Inflammatory macrophage (primary cell): ENCODE data around the gene CCR4.
"Not testable (repeated sequence)": the region's sequence is repeated elsewhere in the genome, so short reads cannot be mapped to it uniquely, and the experiment has no call there.

ENCODE experiments used
- DNase-seq, 2 donors: peaks; one replicate each; pipeline ENCODE4 v3.0.0-alpha.2; 2020 to 2022

Gene CCR4

DNA sequence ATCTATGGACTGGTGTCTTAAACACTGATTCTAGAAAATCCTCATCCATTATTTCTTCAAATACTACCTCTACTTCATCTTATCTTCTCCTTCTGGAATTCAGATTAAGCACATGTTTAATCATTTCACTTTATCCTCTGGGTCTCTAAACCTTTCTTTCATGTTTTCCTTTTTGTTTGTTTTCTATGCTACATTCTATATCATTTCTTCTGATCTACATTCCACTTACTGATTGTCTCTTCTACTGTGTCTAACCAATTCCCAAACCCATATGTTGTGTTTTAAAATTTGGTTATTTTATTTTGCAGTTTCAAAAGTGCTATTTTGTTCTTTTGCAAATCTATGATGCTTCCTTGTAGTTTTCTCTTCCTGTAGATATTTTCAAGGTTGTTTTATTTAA lies 31.7 kb downstream of the CCR4 start:
- no peak for DNase-seq

DNA sequence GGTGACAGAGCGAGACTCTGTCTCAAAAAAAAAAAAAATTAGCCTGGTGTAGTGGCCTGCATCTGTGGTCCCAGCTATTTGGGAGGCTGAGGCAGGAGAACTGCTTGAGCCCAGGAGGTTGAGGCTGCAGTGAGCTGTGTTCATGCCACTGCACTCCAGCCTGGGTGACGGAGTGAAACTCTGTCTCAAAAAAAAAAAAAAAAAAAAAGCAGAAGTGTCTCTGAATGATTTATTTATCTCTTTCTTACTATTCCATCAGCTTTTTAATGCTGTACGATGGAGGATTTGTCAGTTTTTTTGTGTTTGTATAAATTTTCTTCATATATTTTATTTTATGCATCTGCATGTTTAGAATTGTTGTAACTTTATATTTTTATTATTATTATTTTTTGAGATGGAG lies 33.5 kb downstream of the CCR4 start:
- not testable (repeated sequence) for DNase-seq

DNA sequence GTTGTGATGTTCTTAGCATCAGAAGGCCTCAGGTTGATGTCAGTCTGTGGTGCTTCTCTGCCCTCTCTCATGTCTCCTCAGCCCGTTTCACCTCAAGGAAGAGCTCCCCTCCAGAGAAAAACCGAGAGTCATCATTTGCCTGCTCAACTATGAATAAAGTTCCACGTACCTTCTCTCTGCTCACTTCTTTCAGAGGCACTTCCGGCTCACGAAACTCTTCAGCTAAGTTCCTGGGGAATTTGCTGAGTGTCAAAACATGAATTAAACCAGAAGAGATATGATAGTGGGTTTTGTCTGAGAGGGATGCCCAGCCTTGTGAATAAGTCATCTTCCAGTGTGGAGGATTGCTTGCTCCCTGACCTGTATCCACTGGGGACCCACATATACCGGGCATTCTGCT lies 37.7 kb downstream of the CCR4 start:
- DNase-seq: no peak

DNA sequence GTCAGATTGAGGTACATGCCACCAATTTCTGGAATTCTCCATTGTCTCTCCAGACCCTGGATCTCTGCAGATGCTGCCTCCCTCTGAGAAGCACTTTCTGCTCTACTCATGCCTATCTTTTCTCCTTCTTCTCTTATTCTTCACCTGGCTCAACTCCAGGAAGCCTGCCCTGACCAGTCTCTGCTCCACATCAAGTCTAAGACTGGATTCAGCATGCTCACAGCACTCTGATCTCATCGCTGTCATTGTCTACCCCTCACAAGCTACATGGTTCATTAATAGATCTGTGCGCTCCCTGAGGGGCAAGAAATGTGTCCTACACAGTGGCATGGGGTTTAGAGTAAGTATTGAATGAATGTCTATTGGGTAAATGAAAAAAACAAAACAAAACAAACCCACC lies 38.7 kb downstream of the CCR4 start:
- DNase-seq: no peak

DNA sequence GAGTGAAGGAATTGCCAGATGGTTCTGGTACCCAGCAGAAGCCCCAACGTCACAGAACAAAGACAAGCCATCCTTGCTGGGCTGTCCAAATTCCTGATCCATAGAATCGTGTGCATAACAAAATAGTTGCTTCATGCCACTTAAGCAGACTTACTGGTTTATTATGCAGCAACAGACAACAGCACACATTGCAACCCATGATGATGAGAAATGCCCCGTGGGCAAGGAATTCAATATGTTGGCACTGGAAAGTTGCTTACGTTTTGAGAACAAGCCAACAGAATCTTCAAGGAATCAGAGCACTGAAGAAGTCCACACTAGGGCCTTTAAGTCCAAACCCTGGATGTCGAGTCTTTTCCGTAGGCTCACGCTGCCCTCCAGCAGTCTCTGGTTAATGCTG lies 40.3 kb downstream of the CCR4 start:
- DNase-seq: no peak

DNA sequence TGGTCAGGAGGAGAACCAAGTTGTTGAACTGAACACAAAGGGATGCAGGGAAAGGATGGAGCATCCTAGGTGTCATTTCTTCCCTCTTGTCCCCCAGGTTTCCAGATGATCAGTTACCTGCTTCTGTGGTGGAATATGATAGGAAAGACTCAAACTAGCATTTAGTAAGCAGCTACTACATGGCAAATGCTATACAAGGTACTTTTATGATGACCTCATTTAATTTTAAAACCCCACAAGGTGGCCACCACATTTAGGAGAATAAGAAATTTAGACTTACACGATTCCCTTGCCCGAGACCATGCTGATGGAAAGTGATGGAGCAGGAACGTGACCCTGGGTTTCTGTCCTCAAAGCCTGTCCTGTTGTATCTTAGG lies 40.9 kb downstream of the CCR4 start:
- no peak for DNase-seq

DNA sequence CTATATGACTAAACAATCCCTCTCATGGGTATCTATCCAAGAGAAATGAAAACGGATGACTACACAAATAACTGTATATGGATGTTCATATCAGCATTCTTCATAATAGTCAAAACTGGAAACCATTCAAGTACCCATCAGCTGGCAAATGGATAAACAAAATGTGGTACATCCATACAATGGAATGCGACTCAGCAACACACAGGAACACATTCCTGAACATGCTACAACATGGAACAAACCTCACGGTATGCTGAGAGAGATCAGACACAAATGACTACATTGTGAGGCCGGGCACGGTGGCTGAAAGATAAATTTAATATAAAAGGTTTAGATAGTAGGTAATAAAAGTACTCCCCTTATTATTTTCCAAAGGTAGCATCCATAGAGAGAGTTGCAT lies 42.6 kb downstream of the CCR4 start:
- no peak for DNase-seq

DNA sequence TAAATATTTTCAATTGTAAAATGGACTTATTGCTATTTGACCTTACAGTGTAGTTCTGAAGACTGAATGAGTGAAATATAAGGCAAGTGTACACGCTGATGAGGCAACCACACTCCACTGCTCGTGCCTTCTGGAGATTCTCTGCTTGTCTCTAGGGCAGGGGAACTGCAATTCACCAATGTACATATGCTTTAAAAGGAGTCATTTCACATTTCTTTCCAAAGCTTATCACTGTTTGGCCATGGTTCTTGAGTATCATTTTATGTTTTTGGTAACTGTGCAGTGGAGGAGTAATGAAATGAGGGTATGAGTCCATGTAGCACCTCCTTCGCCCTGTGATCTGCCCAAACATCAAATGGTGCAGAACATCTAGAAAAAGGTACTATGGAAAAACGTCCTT lies 43.7 kb downstream of the CCR4 start:
- DNase-seq: no peak

DNA sequence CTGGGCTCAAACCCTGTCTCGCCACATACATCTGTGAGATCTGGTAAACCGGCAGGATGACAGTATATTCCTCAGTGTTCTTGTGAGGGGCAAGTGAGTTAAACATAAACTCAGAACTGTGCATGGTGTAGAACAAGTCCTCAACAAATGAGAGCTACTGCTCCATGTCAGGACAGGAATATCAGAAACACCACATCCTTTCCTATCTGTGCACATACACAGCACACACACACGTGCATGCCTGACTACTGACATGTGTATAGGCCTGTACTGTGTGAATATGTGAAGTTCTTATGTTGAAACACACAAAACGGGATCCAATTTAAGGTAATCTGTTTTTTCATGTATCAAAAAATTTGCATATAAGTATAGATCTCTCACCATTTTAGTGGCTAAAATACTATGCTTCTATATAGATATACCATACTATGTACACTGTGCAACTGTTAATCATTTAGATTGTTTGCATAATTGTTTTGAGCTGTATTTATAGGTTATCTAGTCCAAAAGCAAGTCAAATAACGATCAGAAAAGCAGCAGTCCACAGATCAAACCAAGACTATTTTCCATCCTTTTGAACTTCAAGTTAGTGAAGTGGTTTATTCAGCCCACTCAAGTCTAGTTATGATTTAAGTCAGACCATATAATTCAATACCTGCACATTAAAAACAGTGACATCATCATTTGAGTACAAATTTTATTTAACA lies 44.8 kb downstream of the CCR4 start:
- no peak for DNase-seq

DNA sequence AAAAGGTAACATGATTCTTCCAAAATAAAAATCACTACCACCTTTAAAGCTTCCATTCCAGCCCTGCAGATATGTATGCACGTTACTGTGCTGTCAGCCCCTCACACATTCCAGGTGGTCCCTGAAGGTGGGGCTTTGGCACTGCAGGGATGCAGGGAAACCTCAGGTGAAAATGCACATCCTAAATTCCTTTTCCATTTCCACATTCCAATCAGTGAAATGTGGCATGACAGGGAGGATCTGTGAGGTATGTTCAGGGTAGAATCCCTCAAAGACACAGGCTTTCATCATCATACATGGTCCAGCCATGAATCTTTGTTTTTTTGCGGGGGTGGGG lies 45.3 kb downstream of the CCR4 start:
- no peak for DNase-seq

DNA sequence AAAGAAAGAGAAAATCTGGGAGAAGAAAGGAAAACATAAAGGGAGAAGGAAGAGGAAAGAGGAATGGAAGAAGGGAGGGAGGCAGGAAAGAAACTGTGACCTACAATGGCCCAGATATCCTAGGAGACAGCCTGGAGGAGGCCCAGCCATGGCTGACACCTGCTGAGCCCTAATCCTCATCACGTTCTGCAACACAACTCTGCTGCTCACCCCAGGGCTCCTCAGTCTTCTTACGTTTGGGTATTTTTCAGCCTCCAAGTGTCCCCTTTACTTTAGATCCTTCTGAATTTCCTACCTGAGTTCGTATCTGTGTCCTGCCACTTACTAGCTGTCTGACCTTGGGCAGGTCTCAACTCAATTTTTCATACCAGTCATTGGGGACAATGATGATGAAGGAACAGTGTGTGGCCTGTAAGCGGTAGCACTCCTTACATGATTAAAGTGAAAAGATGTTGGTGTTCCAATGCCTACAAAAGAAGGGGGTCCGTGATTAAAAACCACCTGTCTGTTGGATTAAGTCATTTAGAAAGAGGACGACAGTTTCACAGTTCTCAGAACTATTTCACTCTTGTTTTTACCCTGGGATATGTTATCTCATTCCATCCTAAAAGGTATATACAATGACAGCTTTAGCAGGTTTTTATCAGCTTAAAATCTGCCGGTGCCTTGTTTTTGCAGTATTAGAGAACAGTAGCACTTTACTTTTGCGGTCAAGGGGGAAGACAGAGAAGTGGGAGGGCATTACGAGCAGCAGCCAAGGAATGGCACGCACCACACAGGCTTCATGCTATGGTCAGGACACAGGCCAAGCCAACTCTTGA lies 47.4 kb downstream of the CCR4 start:
- DNase-seq: no peak

DNA sequence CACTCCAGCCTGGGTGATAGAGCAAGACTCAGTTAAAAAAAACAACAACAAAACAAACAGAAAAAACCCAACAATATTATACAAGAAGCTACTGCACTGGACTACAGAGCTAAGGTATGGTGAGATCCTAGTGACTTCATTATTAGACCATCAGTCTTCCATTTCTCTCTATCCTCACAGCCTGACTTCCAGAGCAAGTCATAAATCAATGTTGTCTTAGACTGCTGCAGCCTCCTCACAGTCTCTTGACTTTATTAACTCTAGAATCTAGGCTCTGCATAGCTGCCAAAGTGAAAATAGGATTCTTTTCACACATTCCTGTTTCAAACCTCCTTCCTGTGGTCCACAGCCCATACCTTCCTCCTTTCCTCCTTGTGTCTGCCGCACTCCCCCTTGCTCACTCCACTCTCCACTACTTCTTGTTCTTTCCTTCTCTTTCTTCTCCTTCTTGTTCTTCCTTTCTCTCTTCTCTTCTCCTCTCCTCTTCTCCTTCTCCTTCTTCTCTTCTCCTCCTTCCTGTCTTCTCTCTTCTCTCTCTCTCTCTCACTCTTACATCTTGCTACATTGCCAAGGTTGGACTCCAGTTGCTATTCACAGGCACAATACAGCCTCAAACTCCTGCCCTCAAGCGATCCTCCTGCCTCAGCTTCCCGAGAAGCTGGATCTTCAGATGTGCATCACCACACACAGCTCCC lies 49.4 kb downstream of the CCR4 start:
- no peak for DNase-seq

DNA sequence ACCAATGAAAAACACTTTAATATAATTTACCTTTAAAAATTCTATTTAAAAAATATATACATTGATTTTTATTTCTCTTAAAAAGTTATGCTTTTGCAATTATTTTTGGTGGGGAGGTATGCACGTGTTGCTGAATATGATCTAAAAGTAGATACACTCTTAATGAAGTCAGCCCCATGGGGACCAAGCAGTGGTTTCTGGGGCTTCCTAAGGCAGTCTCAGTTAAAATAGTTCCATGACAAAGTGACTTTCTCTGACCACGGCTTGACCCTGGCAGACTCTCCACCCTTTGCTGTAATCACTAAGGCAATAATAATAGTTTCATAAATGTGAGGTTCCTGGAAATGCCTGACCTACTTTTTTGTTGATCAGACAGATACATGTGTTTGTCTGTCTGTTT lies 50.4 kb downstream of the CCR4 start:
- DNase-seq: no peak

DNA sequence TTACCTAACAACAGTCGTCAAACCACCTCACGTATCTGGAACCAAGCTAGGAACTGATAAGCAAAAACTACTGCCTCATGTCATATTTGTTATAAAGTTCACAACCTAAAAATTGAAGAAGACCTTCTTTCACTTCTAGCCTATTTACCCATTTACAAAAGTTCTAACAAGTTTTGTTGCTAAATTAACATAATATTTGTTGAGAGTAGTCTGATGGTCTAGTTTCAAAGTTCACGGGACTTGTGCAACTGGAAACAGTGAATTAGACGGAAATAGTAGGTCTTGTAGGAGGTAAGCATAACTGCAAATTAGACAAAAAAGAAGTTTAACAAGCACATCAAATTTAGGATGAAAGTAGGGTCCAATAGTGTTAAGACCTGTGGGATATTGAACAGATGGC lies 51.9 kb downstream of the CCR4 start:
- DNase-seq: no peak

DNA sequence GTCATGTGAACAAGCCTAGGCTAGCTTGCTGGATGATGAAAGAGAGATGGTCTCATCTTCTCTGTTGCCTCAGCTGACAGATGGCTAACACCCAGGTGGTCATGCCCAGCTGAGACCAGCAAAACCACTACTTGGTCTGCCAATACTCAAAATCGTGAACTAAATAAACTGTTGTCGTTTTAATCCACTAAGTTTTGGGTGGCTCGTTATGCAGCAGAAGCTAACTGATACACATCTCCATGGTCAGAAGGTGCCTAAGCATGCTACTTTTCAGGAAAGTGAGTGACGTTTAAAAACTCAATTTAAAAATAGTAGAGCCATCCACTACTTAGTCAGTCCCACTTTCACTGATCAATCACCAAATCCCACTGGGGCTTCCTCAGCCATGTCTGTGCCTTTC lies 52.8 kb downstream of the CCR4 start:
- DNase-seq: no peak

DNA sequence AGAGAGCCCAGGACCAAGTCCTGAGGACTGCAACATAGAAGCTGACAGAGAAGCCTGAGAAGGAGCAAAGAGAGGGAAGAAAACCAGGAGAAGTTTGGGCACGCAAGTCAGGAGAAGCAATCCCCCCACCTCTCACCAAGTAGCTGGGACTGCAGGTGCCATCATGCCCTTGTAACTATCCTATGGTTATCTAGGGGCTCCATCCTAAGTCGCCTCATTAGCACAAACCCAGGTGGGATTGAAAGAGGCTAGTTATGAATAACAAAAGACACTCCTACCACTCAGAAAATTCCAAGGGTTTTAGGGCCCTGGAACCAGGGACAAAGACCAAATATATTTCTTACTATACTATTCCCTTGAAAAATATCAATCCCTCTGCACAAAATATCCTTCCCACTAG lies 53.5 kb downstream of the CCR4 start:
- DNase-seq: no peak
